ENCODE measurements around the gene MAP1LC3B.

Gene MAP1LC3B

GRCh38 chr16:87356491-87356853 lies 35.7 kb upstream of the MAP1LC3B start:
- Histone ChIP-seq H4K8ac (ENCODE audit: low read depth, low read length) (no peak overlapping the region), H2AFZ (ENCODE audit: low read length) (no peak overlapping the region), H3K27me3 (ENCODE audit: control insufficient read depth in 3 of 3, insufficient read depth in 3 of 3, low read depth in 1 of 3, low read length in 3 of 3) (no peaks in the 10 kb centered on the region), H2BK12ac (ENCODE audit: low read length) (no peak overlapping the region), H3K14ac (ENCODE audit: low read length) (no peak overlapping the region), H3K23ac (ENCODE audit: low read depth, low read length, poor library complexity) (no peak overlapping the region), H3K79me1 (ENCODE audit: low read depth, low read length) (peaks cover 7% of the 10 kb centered on the region), H3K4me1 (ENCODE audit: control insufficient read depth in 2 of 2, insufficient read depth in 1 of 2, low read depth in 1 of 2, low read length in 2 of 2) (peaks cover 9 to 10% of the 10 kb centered on the region in 2 donors), H3K4ac (ENCODE audit: low read length) (no peak overlapping the region), H3K36me3 (replicated peaks in 1 of 2; ENCODE audit: control insufficient read depth in 2 of 2, insufficient read depth in 2 of 2, low read length in 2 of 2) (peaks cover 13 to 43% of the 10 kb centered on the region in 2 donors), H2AK5ac (ENCODE audit: low read depth, low read length) (no peak overlapping the region), H3K4me2 (ENCODE audit: insufficient read depth, low read length, poor library complexity, severe bottlenecking) (no peak overlapping the region), H2BK120ac (ENCODE audit: low read depth, low read length) (no peak overlapping the region), H3K4me3 (ENCODE audit: low read length in 2 of 2) (no peak overlapping the region), H4K91ac (ENCODE audit: low read depth, low read length, poor library complexity) (no peak overlapping the region), H3K18ac (ENCODE audit: low read length) (peak overlapping the region; percentile 23), H3K9ac (ENCODE audit: low read depth, low read length, poor library complexity) (no peak overlapping the region), H3K27ac (replicated peaks; ENCODE audit: low read length) (no peak overlapping the region), H3K9me3 (replicated peaks in 1 of 2; ENCODE audit: control insufficient read depth in 2 of 2, insufficient read depth in 1 of 2, low read depth in 1 of 2, low read length in 2 of 2) (peaks cover 4 to 10% of the 10 kb centered on the region in 2 donors), H2BK15ac (ENCODE audit: low read length) (no peak overlapping the region), H2BK5ac (ENCODE audit: low read length) (no peak overlapping the region)
- no CpG with 5 or more reads among the region's 8 CpGs for WGBS, 2 donors (ENCODE audit: extremely low coverage in 2 of 2, insufficient read length in 2 of 2, insufficient replicate concordance in 1 of 2)
- DNase-seq (ENCODE audit: low spot score) = no peak

GRCh38 chr16:87358250-87358649 lies 33.9 kb upstream of the MAP1LC3B start:
- H3K36me3 ChIP-seq (replicated peaks in 1 of 2; ENCODE audit: control insufficient read depth in 2 of 2, insufficient read depth in 2 of 2, low read length in 2 of 2) = peaks cover 13 to 56% of the 10 kb centered on the region in 2 donors
- H2BK15ac ChIP-seq (ENCODE audit: low read length) = no peak overlapping the region
- peak overlapping the region; percentile 20 for H3K23ac ChIP-seq (ENCODE audit: low read depth, low read length, poor library complexity)
- peaks cover 6% of the 10 kb centered on the region for H3K79me1 ChIP-seq (ENCODE audit: low read depth, low read length)
- no peaks in the 10 kb centered on the region for H3K27me3 ChIP-seq (ENCODE audit: control insufficient read depth in 3 of 3, insufficient read depth in 3 of 3, low read depth in 1 of 3, low read length in 3 of 3)
- no peak overlapping the region for H3K9ac ChIP-seq (ENCODE audit: low read depth, low read length, poor library complexity)
- H2BK12ac ChIP-seq (ENCODE audit: low read length) = no peak overlapping the region
- H3K4ac ChIP-seq (ENCODE audit: low read length) = no peak overlapping the region
- no peak overlapping the region for H2BK5ac ChIP-seq (ENCODE audit: low read length)
- peaks cover 9% of the 10 kb centered on the region in 2 donors for H3K4me1 ChIP-seq (ENCODE audit: control insufficient read depth in 2 of 2, insufficient read depth in 1 of 2, low read depth in 1 of 2, low read length in 2 of 2)
- no CpG with 5 or more reads among the region's 17 CpGs for WGBS, 2 donors (ENCODE audit: extremely low coverage in 2 of 2, insufficient read length in 2 of 2, insufficient replicate concordance in 1 of 2)
- no peak overlapping the region for H4K8ac ChIP-seq (ENCODE audit: low read depth, low read length)
- H3K4me3 ChIP-seq (ENCODE audit: low read length in 2 of 2) = peak overlapping the region in 1 of 2 donors; percentile 48
- H3K27ac ChIP-seq (replicated peaks; ENCODE audit: low read length) = no peak overlapping the region
- DNase-seq (ENCODE audit: low spot score) = no peak
- H3K18ac ChIP-seq (ENCODE audit: low read length) = no peak overlapping the region
- H2BK120ac ChIP-seq (ENCODE audit: low read depth, low read length) = no peak overlapping the region
- H3K14ac ChIP-seq (ENCODE audit: low read length) = no peak overlapping the region
- no peak overlapping the region for H2AFZ ChIP-seq (ENCODE audit: low read length)
- no peak overlapping the region for H3K4me2 ChIP-seq (ENCODE audit: insufficient read depth, low read length, poor library complexity, severe bottlenecking)
- H2AK5ac ChIP-seq (ENCODE audit: low read depth, low read length) = no peak overlapping the region
- peaks cover 4 to 10% of the 10 kb centered on the region in 2 donors for H3K9me3 ChIP-seq (replicated peaks in 1 of 2; ENCODE audit: control insufficient read depth in 2 of 2, insufficient read depth in 1 of 2, low read depth in 1 of 2, low read length in 2 of 2)
- no peak overlapping the region for H4K91ac ChIP-seq (ENCODE audit: low read depth, low read length, poor library complexity)

- peaks cover 9 to 10% of the 10 kb centered on the region in 2 donors for H3K4me1 ChIP-seq (ENCODE audit: control insufficient read depth in 2 of 2, insufficient read depth in 1 of 2, low read depth in 1 of 2, low read length in 2 of 2)
- H4K91ac ChIP-seq (ENCODE audit: low read depth, low read length, poor library complexity) = no peak overlapping the region
- H3K4me3 ChIP-seq (ENCODE audit: low read length in 2 of 2) = peak overlapping the region in 1 of 2 donors; percentile 48
- H3K4me2 ChIP-seq (ENCODE audit: insufficient read depth, low read length, poor library complexity, severe bottlenecking) = no peak overlapping the region
- H3K18ac ChIP-seq (ENCODE audit: low read length) = no peak overlapping the region
- no CpG with 5 or more reads among the region's 9 CpGs for WGBS, 2 donors (ENCODE audit: extremely low coverage in 2 of 2, insufficient read length in 2 of 2, insufficient replicate concordance in 1 of 2)
- peaks cover 4 to 10% of the 10 kb centered on the region in 2 donors for H3K9me3 ChIP-seq (replicated peaks in 1 of 2; ENCODE audit: control insufficient read depth in 2 of 2, insufficient read depth in 1 of 2, low read depth in 1 of 2, low read length in 2 of 2)
- no peak overlapping the region for H3K4ac ChIP-seq (ENCODE audit: low read length)
- no peak overlapping the region for H3K9ac ChIP-seq (ENCODE audit: low read depth, low read length, poor library complexity)
- no peaks in the 10 kb centered on the region for H3K27me3 ChIP-seq (ENCODE audit: control insufficient read depth in 3 of 3, insufficient read depth in 3 of 3, low read depth in 1 of 3, low read length in 3 of 3)
- peaks cover 5% of the 10 kb centered on the region for H3K79me1 ChIP-seq (ENCODE audit: low read depth, low read length)
- H2AK5ac ChIP-seq (ENCODE audit: low read depth, low read length) = no peak overlapping the region
- H3K14ac ChIP-seq (ENCODE audit: low read length) = no peak overlapping the region
- no peak overlapping the region for H2BK12ac ChIP-seq (ENCODE audit: low read length)
- H2BK120ac ChIP-seq (ENCODE audit: low read depth, low read length) = no peak overlapping the region
- H3K23ac ChIP-seq (ENCODE audit: low read depth, low read length, poor library complexity) = no peak overlapping the region
- no peak overlapping the region for H3K27ac ChIP-seq (replicated peaks; ENCODE audit: low read length)
- H2BK15ac ChIP-seq (ENCODE audit: low read length) = no peak overlapping the region
- no peak overlapping the region for H4K8ac ChIP-seq (ENCODE audit: low read depth, low read length)
- no peak overlapping the region for H2BK5ac ChIP-seq (ENCODE audit: low read length)
- DNase-seq (ENCODE audit: low spot score) = no peak
- peaks cover 13 to 56% of the 10 kb centered on the region in 2 donors for H3K36me3 ChIP-seq (replicated peaks in 1 of 2; ENCODE audit: control insufficient read depth in 2 of 2, insufficient read depth in 2 of 2, low read length in 2 of 2)
- no peak overlapping the region for H2AFZ ChIP-seq (ENCODE audit: low read length)
These were observed 33.4 kb upstream of the MAP1LC3B start for GRCh38 chr16:87358696-87359095.

GRCh38 chr16:87359121-87359520 lies 33.0 kb upstream of the MAP1LC3B start:
- Histone ChIP-seq H4K8ac (ENCODE audit: low read depth, low read length) (no peak overlapping the region), H3K9me3 (replicated peaks in 1 of 2; ENCODE audit: control insufficient read depth in 2 of 2, insufficient read depth in 1 of 2, low read depth in 1 of 2, low read length in 2 of 2) (peaks cover 4 to 10% of the 10 kb centered on the region in 2 donors), H3K4me1 (ENCODE audit: control insufficient read depth in 2 of 2, insufficient read depth in 1 of 2, low read depth in 1 of 2, low read length in 2 of 2) (peaks cover 10 to 12% of the 10 kb centered on the region in 2 donors), H2AFZ (ENCODE audit: low read length) (no peak overlapping the region), H4K91ac (ENCODE audit: low read depth, low read length, poor library complexity) (no peak overlapping the region), H3K4me3 (ENCODE audit: low read length in 2 of 2) (no peak overlapping the region), H3K23ac (ENCODE audit: low read depth, low read length, poor library complexity) (no peak overlapping the region), H3K27me3 (ENCODE audit: control insufficient read depth in 3 of 3, insufficient read depth in 3 of 3, low read depth in 1 of 3, low read length in 3 of 3) (no peaks in the 10 kb centered on the region), H3K36me3 (replicated peaks in 1 of 2; ENCODE audit: control insufficient read depth in 2 of 2, insufficient read depth in 2 of 2, low read length in 2 of 2) (peaks cover 13 to 59% of the 10 kb centered on the region in 2 donors), H2AK5ac (ENCODE audit: low read depth, low read length) (no peak overlapping the region), H3K79me1 (ENCODE audit: low read depth, low read length) (peaks cover 5% of the 10 kb centered on the region), H3K27ac (replicated peaks; ENCODE audit: low read length) (no peak overlapping the region), H3K4ac (ENCODE audit: low read length) (no peak overlapping the region), H3K14ac (ENCODE audit: low read length) (no peak overlapping the region), H2BK5ac (ENCODE audit: low read length) (no peak overlapping the region), H2BK120ac (ENCODE audit: low read depth, low read length) (no peak overlapping the region), H3K9ac (ENCODE audit: low read depth, low read length, poor library complexity) (no peak overlapping the region), H3K4me2 (ENCODE audit: insufficient read depth, low read length, poor library complexity, severe bottlenecking) (no peak overlapping the region), H2BK15ac (ENCODE audit: low read length) (no peak overlapping the region), H2BK12ac (ENCODE audit: low read length) (no peak overlapping the region), H3K18ac (ENCODE audit: low read length) (no peak overlapping the region)
- no CpG with 5 or more reads among the region's 7 CpGs for WGBS, 2 donors (ENCODE audit: extremely low coverage in 2 of 2, insufficient read length in 2 of 2, insufficient replicate concordance in 1 of 2)
- DNase-seq (ENCODE audit: low spot score) = no peak
